GM12892 (cell line): ENCODE data around the gene SCP2D1.

Experiments used
- DNase-seq: peaks from one replicate; pipeline ENCODE4 v3.0.0; 2011; ENCODE audit not compliant: insufficient read length
- FAIRE-seq: peaks from 2 replicates; lab custom pipeline; 2011; peaks lifted over from hg19 to GRCh38; lab: Jason Lieb, UNC
- POLR2A ChIP-seq: IDR thresholded peaks from 2 replicates; pipeline ENCODE4 v1.6.1; 2011; ENCODE audit warnings: low read depth, low read length, control low read depth
- POLR2AphosphoS5 ChIP-seq: IDR thresholded peaks from 2 replicates; pipeline ENCODE4 v1.6.1; 2011; ENCODE audit warnings: low read depth, low read length, control low read depth
- TAF1 ChIP-seq: IDR thresholded peaks from 2 replicates; pipeline ENCODE4 v1.6.1; 2011; ENCODE audit warnings: low read depth, mild to moderate bottlenecking, control low read depth, low read length, borderline replicate concordance

SCP2D1 gene

GRCh38 chr20:18790787-18791186 lies 22.8 kb upstream of the SCP2D1 start:
- TF ChIP-seq TAF1 (no peak), POLR2A (no peak), POLR2AphosphoS5 (no peak)
- FAIRE-seq (no peak), DNase-seq (no peak)

- DNase-seq (peak; percentile 54), FAIRE-seq (peak; percentile 100)
- TF ChIP-seq POLR2AphosphoS5: peak; percentile 66; the same call in 1 of the 2 replicates
- TF ChIP-seq TAF1: no peak
- TF ChIP-seq POLR2A: peak; percentile 69; the same call in 1 of the 2 replicates
These were observed 19.8 kb upstream of the SCP2D1 start for GRCh38 chr20:18793625-18794427.

GRCh38 chr20:18794428-18794787 lies 19.2 kb upstream of the SCP2D1 start:
- TF ChIP-seq POLR2A (no peak), POLR2AphosphoS5 (0 out of 2 replicates have a peak, but pooled peaks have one; percentile 13), TAF1 (no peak)
- DNase-seq: no peak
- no peak for FAIRE-seq

GRCh38 chr20:18795366-18795765 lies 18.2 kb upstream of the SCP2D1 start:
- TF ChIP-seq POLR2A (no peak), POLR2AphosphoS5 (no peak), TAF1 (no peak)
- FAIRE-seq (no peak), DNase-seq (no peak)

- FAIRE-seq: no peak
- TF ChIP-seq POLR2A (no peak), POLR2AphosphoS5 (no peak), TAF1 (no peak)
- no peak for DNase-seq
These were observed 17.2 kb upstream of the SCP2D1 start for GRCh38 chr20:18796282-18796833.

GRCh38 chr20:18801516-18801915 lies 12.1 kb upstream of the SCP2D1 start:
- no peak for FAIRE-seq
- no peak for TF ChIP-seq POLR2A
- TF ChIP-seq TAF1: no peak
- no peak for TF ChIP-seq POLR2AphosphoS5

GRCh38 chr20:18802012-18802634 lies 11.5 kb upstream of the SCP2D1 start:
- peak; percentile 19 for DNase-seq
- TF ChIP-seq POLR2AphosphoS5: no peak
- no peak for TF ChIP-seq TAF1
- TF ChIP-seq POLR2A: no peak
- FAIRE-seq: peak; percentile 60

More at GRCh38 chr20:18801516-18801915, 12.1 kb upstream of the SCP2D1 start:
- DNase-seq: no peak

- FAIRE-seq (no peak), DNase-seq (no peak)
These were observed 7.7 kb upstream of the SCP2D1 start for GRCh38 chr20:18805881-18806280.

GRCh38 chr20:18808712-18809111 lies 4.9 kb upstream of the SCP2D1 start:
- no peak for FAIRE-seq
- TF ChIP-seq POLR2AphosphoS5 (no peak), TAF1 (no peak), POLR2A (no peak)
- DNase-seq: no peak

More at GRCh38 chr20:18805881-18806280, 7.7 kb upstream of the SCP2D1 start:
- no peak for TF ChIP-seq POLR2AphosphoS5
- TF ChIP-seq TAF1: no peak
- no peak for TF ChIP-seq POLR2A

GRCh38 chr20:18811186-18811585 lies 2.4 kb upstream of the SCP2D1 start:
- FAIRE-seq (no peak), DNase-seq (no peak)
- TF ChIP-seq POLR2AphosphoS5 (no peak), POLR2A (no peak), TAF1 (no peak)

- DNase-seq: no peak
- FAIRE-seq: no peak
- TF ChIP-seq TAF1: no peak
- no peak for TF ChIP-seq POLR2A
- TF ChIP-seq POLR2AphosphoS5: no peak
These were observed 1.7 kb upstream of the SCP2D1 start for GRCh38 chr20:18811904-18812303.
